H9 (cell line): ENCODE data around the gene NDC80. TPM values are rescaled to one million over a fixed set of nuclear protein-coding genes. Genes with fewer than 3 reads are reported as not detected.

Source experiments
- DNase-seq: peaks from one replicate; pipeline ENCODE4 v3.0.0-alpha.2; 2017
- H2AFZ ChIP-seq: one replicate; pipeline ENCODE4 v1.6.1; 2013; ENCODE audit warnings: mild to moderate bottlenecking, low read length, control low read depth, moderate library complexity
- H2AK5ac ChIP-seq: 2 replicates; pipeline ENCODE4 v1.6.1; 2013; ENCODE audit warnings: low read length, control low read depth, mixed read lengths; ENCODE audit not compliant: insufficient read length
- H2BK120ac ChIP-seq: one replicate; pipeline ENCODE4 v1.6.1; 2013; ENCODE audit warnings: low read depth, mild to moderate bottlenecking, low read length, control low read depth, inconsistent platforms; ENCODE audit not compliant: poor library complexity, severe bottlenecking
- H2BK12ac ChIP-seq: 2 replicates; pipeline ENCODE4 v1.6.1; 2013; ENCODE audit warnings: low read length, control low read depth, mixed read lengths, low read depth; ENCODE audit not compliant: insufficient read length
- H2BK15ac ChIP-seq: 2 replicates; pipeline ENCODE4 v1.6.1; 2013; ENCODE audit warnings: low read depth, low read length, control low read depth
- H2BK20ac ChIP-seq: one replicate; pipeline ENCODE4 v1.6.1; 2013; ENCODE audit warnings: low read depth, mild to moderate bottlenecking, low read length, control low read depth, inconsistent platforms; ENCODE audit not compliant: poor library complexity, severe bottlenecking
- H2BK5ac ChIP-seq: 2 replicates; pipeline ENCODE4 v1.6.1; 2013; ENCODE audit warnings: low read length, control low read depth, mixed read lengths; ENCODE audit not compliant: insufficient read length
- H3K14ac ChIP-seq: 2 replicates; pipeline ENCODE4 v1.6.1; 2013; ENCODE audit warnings: low read length, control low read depth; ENCODE audit not compliant: insufficient read depth
- H3K18ac ChIP-seq: 2 replicates; pipeline ENCODE4 v1.6.1; 2013; ENCODE audit warnings: low read depth, mild to moderate bottlenecking, mixed read lengths, low read length, control low read depth; ENCODE audit not compliant: insufficient read length
- H3K23ac ChIP-seq: 2 replicates; pipeline ENCODE4 v1.6.1; 2013; ENCODE audit warnings: low read length, control low read depth, mixed read lengths, low read depth; ENCODE audit not compliant: insufficient read length
- H3K23me2 ChIP-seq: 2 replicates; pipeline ENCODE4 v1.6.1; 2013; ENCODE audit warnings: low read depth, mild to moderate bottlenecking, mixed read lengths, low read length, control low read depth; ENCODE audit not compliant: insufficient read length, poor library complexity, severe bottlenecking
- H3K27ac ChIP-seq: 2 replicates; pipeline ENCODE4 v1.5.1; 2013; ENCODE audit warnings: low read length, control low read depth, mixed read lengths, low read depth; ENCODE audit not compliant: insufficient read length
- H3K27me3 ChIP-seq: 2 replicates; pipeline ENCODE4 v1.6.1; 2013; ENCODE audit warnings: low read length, control low read depth, inconsistent platforms; ENCODE audit not compliant: insufficient read depth
- H3K4ac ChIP-seq: 2 replicates; pipeline ENCODE4 v1.6.1; 2013; ENCODE audit warnings: low read depth, mild to moderate bottlenecking, control low read depth, inconsistent platforms, low read length, moderate library complexity
- H3K4me1 ChIP-seq: 2 replicates; pipeline ENCODE4 v1.6.1; 2013; ENCODE audit warnings: low read length, control low read depth, inconsistent platforms; ENCODE audit not compliant: insufficient read depth
- H3K4me2 ChIP-seq: 2 replicates; pipeline ENCODE4 v1.6.1; 2013; ENCODE audit warnings: low read length, control low read depth, mixed read lengths; ENCODE audit not compliant: insufficient read length, insufficient read depth
- H3K56ac ChIP-seq: 2 replicates; pipeline ENCODE4 v1.6.1; 2013; ENCODE audit warnings: low read depth, mild to moderate bottlenecking, mixed read lengths, low read length, control low read depth; ENCODE audit not compliant: insufficient read length
- H3K79me1 ChIP-seq: 2 replicates; pipeline ENCODE4 v1.6.1; 2013; ENCODE audit warnings: low read depth, mild to moderate bottlenecking, moderate library complexity, low read length, control low read depth, inconsistent platforms; ENCODE audit not compliant: insufficient read depth, poor library complexity, severe bottlenecking
- H3K79me2 ChIP-seq: 2 replicates; pipeline ENCODE4 v1.6.1; 2013; ENCODE audit warnings: low read length, control low read depth, inconsistent platforms; ENCODE audit not compliant: insufficient read depth
- H3K9ac ChIP-seq: 2 replicates; pipeline ENCODE4 v1.6.1; 2013; ENCODE audit warnings: low read length, control low read depth, mixed read lengths; ENCODE audit not compliant: insufficient read length; ENCODE audit errors: extremely low read depth
- H3K9me3 ChIP-seq: one replicate; pipeline ENCODE4 v1.6.1; 2013; ENCODE audit warnings: low read depth, low read length, inconsistent platforms; ENCODE audit not compliant: control insufficient read depth
- H3T11ph ChIP-seq: one replicate; pipeline ENCODE4 v1.6.1; 2013; ENCODE audit warnings: mild to moderate bottlenecking, low read length, control low read depth, inconsistent platforms
- H4K20me1 ChIP-seq: one replicate; pipeline ENCODE4 v1.6.1; 2013; ENCODE audit not compliant: control insufficient read depth, insufficient read length, insufficient read depth
- H4K5ac ChIP-seq: 2 replicates; pipeline ENCODE4 v1.6.1; 2013; ENCODE audit warnings: low read depth, mild to moderate bottlenecking, mixed read lengths, low read length, control low read depth; ENCODE audit not compliant: insufficient read length
- H4K8ac ChIP-seq: replicated peaks from 2 replicates; pipeline ENCODE4 v1.6.1; 2013; ENCODE audit warnings: low read length, control low read depth, mixed read lengths, low read depth; ENCODE audit not compliant: insufficient read length
- H4K91ac ChIP-seq: 2 replicates; pipeline ENCODE4 v1.6.1; 2013; ENCODE audit warnings: low read depth, mild to moderate bottlenecking, moderate library complexity, mixed read lengths, low read length, control low read depth; ENCODE audit not compliant: insufficient read length
- H3K27ac Mint-ChIP-seq, 3 experiments: 2 replicates in 2 of 3; 3 replicates in 1 of 3; pipeline ENCODE4 v1.8.0; 2020 to 2021; ENCODE audit warnings: mixed read lengths in 3 of 3, mild to moderate bottlenecking in 1 of 3, moderate library complexity in 1 of 3
- H3K27me3 Mint-ChIP-seq: 2 replicates; pipeline ENCODE4 v1.8.0; 2021; ENCODE audit warnings: low read depth, mild to moderate bottlenecking, moderate library complexity, mixed read lengths
- H3K36me3 Mint-ChIP-seq, 3 experiments: 2 replicates in 2 of 3; 3 replicates in 1 of 3; pipeline ENCODE4 v1.8.0; 2020 to 2021; ENCODE audit warnings: low read depth in 3 of 3, mixed read lengths in 3 of 3; ENCODE audit not compliant: insufficient read depth in 1 of 3
- H3K4me1 Mint-ChIP-seq, 2 experiments: 2 replicates each; pipeline ENCODE4 v1.8.0; 2020; ENCODE audit warnings: mixed read lengths in 2 of 2
- H3K4me3 Mint-ChIP-seq, 2 experiments: 2 replicates in 1 of 2; 3 replicates in 1 of 2; pipeline ENCODE4 v1.8.0; 2020 to 2021; ENCODE audit warnings: mild to moderate bottlenecking in 2 of 2, mixed read lengths in 2 of 2, moderate library complexity in 1 of 2
- H3K9me3 Mint-ChIP-seq, 2 experiments: 2 replicates in 1 of 2; 3 replicates in 1 of 2; pipeline ENCODE4 v1.8.0; 2020; ENCODE audit warnings: mild to moderate bottlenecking in 2 of 2, mixed read lengths in 2 of 2, moderate library complexity in 1 of 2
- CTCF ChIP-seq: fragments of 200-600 bp; sonication (generic); conservative IDR thresholded peaks from 3 replicates; pipeline ENCODE4 v1.8.0; 2021; ENCODE audit warnings: antibody characterized with exemption, mild to moderate bottlenecking
- WGBS: extraction: QIAGEN DNeasy Blood & Tissue Kit; methylation state at CpG from one replicate; pipeline ENCODE4 v1.1.7; 2013; ENCODE audit warnings: missing lambda C conversion rate, low lambda C conversion rate, mixed read lengths; ENCODE audit not compliant: insufficient read length; ENCODE audit errors: extremely low coverage; 5-methylcytosine and 5-hydroxymethylcytosine counted together
- total RNA-seq: library from RNA; stranded (reverse); gene quantifications from 2 replicates; pipeline ENCODE4 v1.2.1, GENCODE V29; 2021

The NDC80 gene
- total RNA-seq, 1 experiment from 2014 or later: 39.5 TPM

GRCh38 chr18:2610549-2610948 lies 39.2 kb downstream of the NDC80 start:
- no peak overlapping the region for H3K27ac ChIP-seq
- no peak overlapping the region for H3K56ac ChIP-seq
- H3K18ac ChIP-seq: no peak overlapping the region
- no peak overlapping the region for H4K5ac ChIP-seq
- no peaks in the 10 kb centered on the region for H3K27me3 ChIP-seq
- H3K23ac ChIP-seq: no peak overlapping the region
- Mint-ChIP-seq H3K27ac (no peak overlapping the region), H3K36me3 (peaks cover 29 to 73% (median 68%) of the 10 kb centered on the region in 3 experiments; a peak in 6 of 7 replicates), H3K4me1 (no peaks in the 10 kb centered on the region), H3K9me3 (no peaks in the 10 kb centered on the region), H3K27me3 (no peaks in the 10 kb centered on the region), H3K4me3 (no peak overlapping the region)
- H4K8ac ChIP-seq: no peak overlapping the region
- DNase-seq: no peak
- H4K91ac ChIP-seq: no peak overlapping the region
- WGBS: no CpG with 5 or more reads among the region's 5 CpGs
- H3K79me1 ChIP-seq: no peaks in the 10 kb centered on the region
- no peak overlapping the region for H2BK12ac ChIP-seq
- H3K9ac ChIP-seq: no peak overlapping the region
- H3K23me2 ChIP-seq: no peaks in the 10 kb centered on the region
- H3K79me2 ChIP-seq: no peaks in the 10 kb centered on the region
- TF ChIP-seq CTCF: no peak
- H3K9me3 ChIP-seq: no peaks in the 10 kb centered on the region
- no peak overlapping the region for H2BK5ac ChIP-seq
- H3K4ac ChIP-seq: no peak overlapping the region
- H3K4me2 ChIP-seq: no peak overlapping the region
- H2AFZ ChIP-seq: no peak overlapping the region
- no peak overlapping the region for H2BK120ac ChIP-seq
- no peak overlapping the region for H2AK5ac ChIP-seq
- H4K20me1 ChIP-seq: no peaks in the 10 kb centered on the region
- no peak overlapping the region for H3K14ac ChIP-seq
- H3K4me1 ChIP-seq: no peaks in the 10 kb centered on the region
- H2BK15ac ChIP-seq: no peak overlapping the region
- no peak overlapping the region for H3T11ph ChIP-seq
- no peak overlapping the region for H2BK20ac ChIP-seq
